ENCODE data around the gene CPOX.

Gene CPOX

DNA sequence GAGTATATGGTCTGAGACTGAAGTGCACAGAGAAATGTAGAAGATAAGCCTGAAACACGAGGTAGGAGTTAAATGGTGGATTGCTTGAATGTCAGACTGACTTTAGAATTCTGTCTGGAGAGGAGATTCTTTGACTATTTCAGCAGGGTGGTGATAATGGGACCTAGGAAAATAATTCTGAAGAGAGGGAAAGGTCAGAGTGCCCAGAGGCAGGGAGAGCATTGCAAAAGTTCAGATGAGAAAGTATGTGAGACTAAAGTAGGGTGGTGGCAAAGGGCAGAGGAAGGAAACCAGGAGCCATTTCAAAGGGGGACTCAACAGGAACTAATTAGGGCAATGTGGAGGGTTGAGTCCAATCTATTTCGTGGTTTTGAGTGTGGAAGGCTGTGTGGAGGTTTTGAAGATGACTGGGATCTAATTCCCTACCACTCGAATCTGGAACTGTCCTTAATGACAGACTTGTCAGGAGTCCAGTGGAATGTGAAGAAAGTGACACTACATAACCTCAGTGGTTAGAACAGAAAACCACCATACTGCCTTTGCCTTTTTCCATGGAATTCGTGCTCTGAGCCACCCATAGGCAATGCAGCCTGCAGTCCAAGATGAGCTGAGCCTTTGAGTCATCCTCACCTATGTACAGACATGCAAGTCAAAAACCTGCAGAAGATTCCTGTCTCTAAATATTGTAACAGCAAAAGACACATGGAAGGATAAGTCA is 16.1 kb downstream of the CPOX start:
- Histone ChIP-seq H3K36me3 (replicated peaks; ENCODE audit: insufficient read depth, low read length) (peaks cover 10% of the 10 kb centered on the region; the same call in 1 of the 2 replicates), H3K4me1 (ENCODE audit: low read length) (no peaks in the 10 kb centered on the region), H3F3A (ENCODE audit: insufficient read depth, low read length) (0 out of 2 replicates have a peak, but pooled peaks cover 3% of the 10 kb centered on the region), H3K79me2 (ENCODE audit: low read length) (no peaks in the 10 kb centered on the region), H3K9me3 (replicated peaks; ENCODE audit: insufficient read depth, low read length) (no peaks in the 10 kb centered on the region), H3K27ac (ENCODE audit: low read length) (no peak overlapping the region), H4K20me1 (ENCODE audit: insufficient read depth, low read length) (no peaks in the 10 kb centered on the region), H3K9ac (ENCODE audit: low read length) (no peak overlapping the region), H3K27me3 (replicated peaks; ENCODE audit: insufficient read depth, low read length) (no peaks in the 10 kb centered on the region), H3K9me2 (replicated peaks; ENCODE audit: insufficient read depth, low read length) (no peaks in the 10 kb centered on the region), H3K4me2 (ENCODE audit: low read depth, low read length) (no peak overlapping the region), H3K4me3 (ENCODE audit: low read length) (no peak overlapping the region), H2AFZ (ENCODE audit: low read length) (no peak overlapping the region)
- TF ChIP-seq EZH2phosphoT487 (IDR thresholded peaks at IDR 0.05; ENCODE audit: low read length), result no peak
- TF ChIP-seq, protein P1, sequence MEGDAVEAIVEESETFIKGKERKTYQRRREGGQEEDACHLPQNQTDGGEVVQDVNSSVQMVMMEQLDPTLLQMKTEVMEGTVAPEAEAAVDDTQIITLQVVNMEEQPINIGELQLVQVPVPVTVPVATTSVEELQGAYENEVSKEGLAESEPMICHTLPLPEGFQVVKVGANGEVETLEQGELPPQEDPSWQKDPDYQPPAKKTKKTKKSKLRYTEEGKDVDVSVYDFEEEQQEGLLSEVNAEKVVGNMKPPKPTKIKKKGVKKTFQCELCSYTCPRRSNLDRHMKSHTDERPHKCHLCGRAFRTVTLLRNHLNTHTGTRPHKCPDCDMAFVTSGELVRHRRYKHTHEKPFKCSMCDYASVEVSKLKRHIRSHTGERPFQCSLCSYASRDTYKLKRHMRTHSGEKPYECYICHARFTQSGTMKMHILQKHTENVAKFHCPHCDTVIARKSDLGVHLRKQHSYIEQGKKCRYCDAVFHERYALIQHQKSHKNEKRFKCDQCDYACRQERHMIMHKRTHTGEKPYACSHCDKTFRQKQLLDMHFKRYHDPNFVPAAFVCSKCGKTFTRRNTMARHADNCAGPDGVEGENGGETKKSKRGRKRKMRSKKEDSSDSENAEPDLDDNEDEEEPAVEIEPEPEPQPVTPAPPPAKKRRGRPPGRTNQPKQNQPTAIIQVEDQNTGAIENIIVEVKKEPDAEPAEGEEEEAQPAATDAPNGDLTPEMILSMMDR (IDR thresholded peaks at IDR 0.05; ENCODE audit: low read length), result no peak
- no peak for TF ChIP-seq EZH2 (optimal IDR thresholded peaks at IDR 0.05; ENCODE audit: low read depth, low read length)
- no peak for DNase-seq

DNA sequence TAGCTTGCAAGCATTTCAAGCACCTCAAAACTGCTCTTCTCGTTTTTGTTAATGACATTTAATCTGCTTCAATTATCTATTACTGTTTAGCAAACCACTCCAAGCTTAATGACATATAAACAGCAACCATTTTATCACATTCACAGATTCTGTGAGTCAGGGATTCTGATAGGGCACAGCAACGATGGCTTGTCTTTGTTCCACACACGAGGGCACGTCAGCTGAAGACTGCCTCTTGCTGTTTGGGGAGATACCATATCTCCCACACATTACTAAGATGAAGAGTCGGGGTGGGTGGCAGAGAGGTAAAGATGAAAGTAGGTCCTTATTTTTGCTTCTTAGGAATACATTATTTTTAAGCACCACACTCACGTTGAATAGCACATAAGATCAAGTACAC is 19.3 kb downstream of the CPOX start:
- Histone ChIP-seq H3K4me2 (ENCODE audit: low read depth, low read length) (no peak overlapping the region), H3K9me3 (replicated peaks; ENCODE audit: insufficient read depth, low read length) (no peaks in the 10 kb centered on the region), H4K20me1 (ENCODE audit: insufficient read depth, low read length) (no peaks in the 10 kb centered on the region), H3K9ac (ENCODE audit: low read length) (no peak overlapping the region), H3K79me2 (ENCODE audit: low read length) (no peaks in the 10 kb centered on the region), H3F3A (ENCODE audit: insufficient read depth, low read length) (0 out of 2 replicates have a peak, but pooled peaks cover 3% of the 10 kb centered on the region), H3K4me1 (ENCODE audit: low read length) (no peaks in the 10 kb centered on the region), H3K27ac (ENCODE audit: low read length) (no peak overlapping the region), H3K36me3 (replicated peaks; ENCODE audit: insufficient read depth, low read length) (0 out of 2 replicates have a peak, but pooled peaks cover 4% of the 10 kb centered on the region), H3K9me2 (replicated peaks; ENCODE audit: insufficient read depth, low read length) (no peaks in the 10 kb centered on the region), H3K4me3 (ENCODE audit: low read length) (no peak overlapping the region), H3K27me3 (replicated peaks; ENCODE audit: insufficient read depth, low read length) (no peaks in the 10 kb centered on the region), H2AFZ (ENCODE audit: low read length) (no peak overlapping the region)
- no peak for DNase-seq
- TF ChIP-seq EZH2phosphoT487 (IDR thresholded peaks at IDR 0.05; ENCODE audit: low read length), result no peak
- no peak for TF ChIP-seq EZH2 (optimal IDR thresholded peaks at IDR 0.05; ENCODE audit: low read depth, low read length)
- TF ChIP-seq, protein P1 (IDR thresholded peaks at IDR 0.05; ENCODE audit: low read length), result no peak

DNA sequence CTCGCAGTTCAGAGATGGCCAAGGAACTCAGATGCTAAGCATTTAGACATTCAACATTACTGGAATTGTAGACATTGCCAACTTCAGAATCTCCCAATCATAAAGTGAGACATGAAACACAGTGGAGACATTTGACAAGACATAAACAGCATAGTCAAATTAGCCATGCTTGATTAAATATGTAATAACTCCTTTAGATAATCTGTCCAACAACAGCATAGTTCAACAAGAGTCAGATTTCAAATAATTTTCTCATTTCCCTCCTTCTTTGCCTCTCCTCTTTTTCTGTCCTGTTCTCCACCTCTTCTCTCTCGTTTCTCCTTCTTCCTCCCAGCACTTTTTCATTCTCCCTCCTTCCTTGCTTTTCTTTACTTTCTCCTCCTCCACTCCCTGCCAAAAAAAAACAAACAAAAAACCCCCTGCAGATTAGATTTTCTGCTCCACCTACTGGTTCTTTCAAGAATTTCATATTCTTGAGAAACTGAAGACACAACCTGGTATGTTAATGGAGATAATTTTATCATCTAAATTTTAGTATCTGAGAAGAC is 20.2 kb downstream of the CPOX start:
- Histone ChIP-seq H3F3A (ENCODE audit: insufficient read depth, low read length) (0 out of 2 replicates have a peak, but pooled peaks cover 3% of the 10 kb centered on the region), H4K20me1 (ENCODE audit: insufficient read depth, low read length) (no peaks in the 10 kb centered on the region), H3K4me3 (ENCODE audit: low read length) (no peak overlapping the region), H3K27ac (ENCODE audit: low read length) (no peak overlapping the region), H2AFZ (ENCODE audit: low read length) (no peak overlapping the region), H3K4me2 (ENCODE audit: low read depth, low read length) (no peak overlapping the region), H3K9me3 (replicated peaks; ENCODE audit: insufficient read depth, low read length) (no peaks in the 10 kb centered on the region), H3K9me2 (replicated peaks; ENCODE audit: insufficient read depth, low read length) (no peaks in the 10 kb centered on the region), H3K4me1 (ENCODE audit: low read length) (no peaks in the 10 kb centered on the region), H3K27me3 (replicated peaks; ENCODE audit: insufficient read depth, low read length) (no peaks in the 10 kb centered on the region), H3K79me2 (ENCODE audit: low read length) (no peaks in the 10 kb centered on the region), H3K9ac (ENCODE audit: low read length) (no peak overlapping the region), H3K36me3 (replicated peaks; ENCODE audit: insufficient read depth, low read length) (no peaks in the 10 kb centered on the region)
- TF ChIP-seq EZH2phosphoT487 (IDR thresholded peaks at IDR 0.05; ENCODE audit: low read length), result no peak
- TF ChIP-seq EZH2 (optimal IDR thresholded peaks at IDR 0.05; ENCODE audit: low read depth, low read length), result no peak
- TF ChIP-seq, protein P1 (IDR thresholded peaks at IDR 0.05; ENCODE audit: low read length), result peak; percentile 64
- DNase-seq, result no peak
